ENCODE data around the gene ESR1. TPM values are rescaled to one million over a fixed set of nuclear protein-coding genes. Genes with fewer than 3 reads are reported as not detected.

Gene ESR1
- total and polyA plus RNA-seq, 4 donors = 0.05 to 16.1 (median 6.3) TPM

DNA sequence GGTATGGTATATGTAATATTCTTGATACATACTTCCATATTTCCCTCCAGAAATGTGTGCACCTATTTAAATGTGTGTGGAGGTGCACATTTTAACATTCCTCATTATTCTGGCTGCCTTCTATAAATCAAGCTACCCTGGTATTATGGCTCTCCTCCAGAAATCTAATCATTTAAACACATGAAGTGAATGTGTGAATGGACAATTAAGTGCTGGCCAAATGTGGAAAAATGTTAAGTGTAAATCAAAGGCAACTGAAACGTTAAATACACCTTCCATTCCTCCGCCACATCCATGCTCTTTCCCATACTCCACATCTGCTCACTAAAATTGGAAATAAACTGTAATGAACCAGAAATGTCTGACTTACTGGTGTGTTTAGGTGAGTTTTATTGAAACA is 24.9 kb upstream of the ESR1 start (continued):
- TF ChIP-seq CTCF (IDR thresholded peaks at IDR 0.05; ENCODE audit: low read depth, low read length, missing input control) (no peak), HNF4A (conservative IDR thresholded peaks at IDR 0.05) (no peak)

GRCh38 chr6:151783692-151784091 is 23.8 kb upstream of the ESR1 start:
- DNase-seq (ENCODE audit: low spot score) = no peak
- Histone ChIP-seq H3K4me1 (ENCODE audit: control insufficient read depth in 4 of 4, insufficient read depth in 4 of 4, low read length in 3 of 4) (no peaks in the 10 kb centered on the region), H3K36me3 (ENCODE audit: control insufficient read depth in 4 of 4, insufficient read depth in 3 of 4, low read depth in 1 of 4, low read length in 3 of 4) (no peaks in the 10 kb centered on the region), H3K27me3 (ENCODE audit: control insufficient read depth in 4 of 4, insufficient read depth in 4 of 4, low read length in 3 of 4) (no peaks in the 10 kb centered on the region), H3K27ac (ENCODE audit: low read depth in 1 of 2, low read length in 2 of 2) (no peak overlapping the region), H3K9me3 (ENCODE audit: control insufficient read depth in 4 of 4, low read length in 3 of 4) (no peaks in the 10 kb centered on the region), H3K9ac (ENCODE audit: low read depth in 1 of 2, low read length in 2 of 2) (no peak overlapping the region), H3K4me3 (ENCODE audit: low read depth in 1 of 3, low read length in 3 of 3) (no peak overlapping the region)
- WGBS = 92% methylated on average over 2 of the region's 2 CpGs
- TF ChIP-seq HNF4G (IDR thresholded peaks at IDR 0.05) = no peak
- TF ChIP-seq CTCF (IDR thresholded peaks at IDR 0.05; ENCODE audit: low read depth, low read length, missing input control) = no peak
- TF ChIP-seq HNF4A (conservative IDR thresholded peaks at IDR 0.05) = no peak
- TF ChIP-seq GABPA (IDR thresholded peaks at IDR 0.05 in 1 of 2, conservative IDR thresholded peaks at IDR 0.05 in 1 of 2) = no peak
- no peak for TF ChIP-seq TAF1 (conservative IDR thresholded peaks at IDR 0.05)
- TF ChIP-seq RAD21 (IDR thresholded peaks at IDR 0.05) = no peak
- TF ChIP-seq RXRA (IDR thresholded peaks at IDR 0.05) = no peak
- TF ChIP-seq, protein P1, sequence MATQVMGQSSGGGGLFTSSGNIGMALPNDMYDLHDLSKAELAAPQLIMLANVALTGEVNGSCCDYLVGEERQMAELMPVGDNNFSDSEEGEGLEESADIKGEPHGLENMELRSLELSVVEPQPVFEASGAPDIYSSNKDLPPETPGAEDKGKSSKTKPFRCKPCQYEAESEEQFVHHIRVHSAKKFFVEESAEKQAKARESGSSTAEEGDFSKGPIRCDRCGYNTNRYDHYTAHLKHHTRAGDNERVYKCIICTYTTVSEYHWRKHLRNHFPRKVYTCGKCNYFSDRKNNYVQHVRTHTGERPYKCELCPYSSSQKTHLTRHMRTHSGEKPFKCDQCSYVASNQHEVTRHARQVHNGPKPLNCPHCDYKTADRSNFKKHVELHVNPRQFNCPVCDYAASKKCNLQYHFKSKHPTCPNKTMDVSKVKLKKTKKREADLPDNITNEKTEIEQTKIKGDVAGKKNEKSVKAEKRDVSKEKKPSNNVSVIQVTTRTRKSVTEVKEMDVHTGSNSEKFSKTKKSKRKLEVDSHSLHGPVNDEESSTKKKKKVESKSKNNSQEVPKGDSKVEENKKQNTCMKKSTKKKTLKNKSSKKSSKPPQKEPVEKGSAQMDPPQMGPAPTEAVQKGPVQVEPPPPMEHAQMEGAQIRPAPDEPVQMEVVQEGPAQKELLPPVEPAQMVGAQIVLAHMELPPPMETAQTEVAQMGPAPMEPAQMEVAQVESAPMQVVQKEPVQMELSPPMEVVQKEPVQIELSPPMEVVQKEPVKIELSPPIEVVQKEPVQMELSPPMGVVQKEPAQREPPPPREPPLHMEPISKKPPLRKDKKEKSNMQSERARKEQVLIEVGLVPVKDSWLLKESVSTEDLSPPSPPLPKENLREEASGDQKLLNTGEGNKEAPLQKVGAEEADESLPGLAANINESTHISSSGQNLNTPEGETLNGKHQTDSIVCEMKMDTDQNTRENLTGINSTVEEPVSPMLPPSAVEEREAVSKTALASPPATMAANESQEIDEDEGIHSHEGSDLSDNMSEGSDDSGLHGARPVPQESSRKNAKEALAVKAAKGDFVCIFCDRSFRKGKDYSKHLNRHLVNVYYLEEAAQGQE (IDR thresholded peaks at IDR 0.05) = no peak
- no peak for TF ChIP-seq SP1 (IDR thresholded peaks at IDR 0.05)
- no peak for TF ChIP-seq FOXA2 (IDR thresholded peaks at IDR 0.05)
- no peak for TF ChIP-seq JUND (IDR thresholded peaks at IDR 0.05)
- TF ChIP-seq EGR1 (IDR thresholded peaks at IDR 0.05; ENCODE audit: low read depth in 2 of 2) = no peak
- TF ChIP-seq, protein P2, sequence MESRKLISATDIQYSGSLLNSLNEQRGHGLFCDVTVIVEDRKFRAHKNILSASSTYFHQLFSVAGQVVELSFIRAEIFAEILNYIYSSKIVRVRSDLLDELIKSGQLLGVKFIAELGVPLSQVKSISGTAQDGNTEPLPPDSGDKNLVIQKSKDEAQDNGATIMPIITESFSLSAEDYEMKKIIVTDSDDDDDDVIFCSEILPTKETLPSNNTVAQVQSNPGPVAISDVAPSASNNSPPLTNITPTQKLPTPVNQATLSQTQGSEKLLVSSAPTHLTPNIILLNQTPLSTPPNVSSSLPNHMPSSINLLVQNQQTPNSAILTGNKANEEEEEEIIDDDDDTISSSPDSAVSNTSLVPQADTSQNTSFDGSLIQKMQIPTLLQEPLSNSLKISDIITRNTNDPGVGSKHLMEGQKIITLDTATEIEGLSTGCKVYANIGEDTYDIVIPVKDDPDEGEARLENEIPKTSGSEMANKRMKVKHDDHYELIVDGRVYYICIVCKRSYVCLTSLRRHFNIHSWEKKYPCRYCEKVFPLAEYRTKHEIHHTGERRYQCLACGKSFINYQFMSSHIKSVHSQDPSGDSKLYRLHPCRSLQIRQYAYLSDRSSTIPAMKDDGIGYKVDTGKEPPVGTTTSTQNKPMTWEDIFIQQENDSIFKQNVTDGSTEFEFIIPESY (IDR thresholded peaks at IDR 0.05) = no peak
- no peak for TF ChIP-seq FOXA1 (IDR thresholded peaks at IDR 0.05)
- TF ChIP-seq MAX (IDR thresholded peaks at IDR 0.05) = no peak
- no peak for TF ChIP-seq YY1 (IDR thresholded peaks at IDR 0.05)
- TF ChIP-seq, protein P3, sequence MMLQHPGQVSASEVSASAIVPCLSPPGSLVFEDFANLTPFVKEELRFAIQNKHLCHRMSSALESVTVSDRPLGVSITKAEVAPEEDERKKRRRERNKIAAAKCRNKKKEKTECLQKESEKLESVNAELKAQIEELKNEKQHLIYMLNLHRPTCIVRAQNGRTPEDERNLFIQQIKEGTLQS (IDR thresholded peaks at IDR 0.05) = no peak
